SK-N-SH (cell line): Measurements from ENCODE around the gene PIANP. TPM values are rescaled to one million over a fixed set of nuclear protein-coding genes. Genes with fewer than 3 reads are reported as not detected.

Experiments
- CTCF ChIA-PET: fragments of 300-600, 350-600 bp; formaldehyde crosslinking; extraction: SDS; loops from one replicate; lab custom pipeline; 2021; lab: Yijun Ruan, JAX
- POLR2A ChIA-PET: fragments of 350-600 bp; sonication (Branson Sonifier 250); formaldehyde crosslinking; extraction: SDS; loops from one replicate; lab custom pipeline; 2020; ENCODE audit warnings: antibody characterized with exemption, inconsistent platforms; lab: Yijun Ruan, JAX
- DNase-seq: peaks from one replicate; pipeline ENCODE4 v3.0.0; 2012
- H2AFZ ChIP-seq: fragments of 200-600 bp; sonication (generic); 2 replicates; pipeline ENCODE4 v1.8.1; 2016; ENCODE audit warnings: antibody characterized with exemption, mild to moderate bottlenecking, low read depth
- H3F3A ChIP-seq: fragments of 200-600 bp; sonication (generic); replicated peaks from 2 replicates; pipeline ENCODE3; 2016; ENCODE audit warnings: antibody characterized with exemption, mild to moderate bottlenecking; ENCODE audit not compliant: insufficient read depth
- H3K27ac ChIP-seq, 2 experiments: fragments of 200-500 bp in 1 of 2; fragments of 200-600 bp in 1 of 2; sonication (Bioruptor generic) in 1 of 2; sonication (generic), shearing (Covaris generic) in 1 of 2; 2 replicates each; pipeline versions ENCODE4 v1.5.1 to v1.6.1; 2014 to 2016; ENCODE audit warnings: low read depth in 2 of 2, inconsistent platforms in 1 of 2, low read length in 1 of 2, mild to moderate bottlenecking in 1 of 2, mixed read lengths in 1 of 2
- H3K27me3 ChIP-seq: fragments of 200-600 bp; sonication (generic), shearing (Covaris generic); 2 replicates; pipeline ENCODE4 v1.6.1; 2016; ENCODE audit warnings: mixed run types; ENCODE audit not compliant: insufficient read depth
- H3K36me3 ChIP-seq, 2 experiments: fragments of 200-500 bp in 1 of 2; fragments of 200-600 bp in 1 of 2; sonication (Bioruptor generic) in 1 of 2; sonication (generic) in 1 of 2; replicated peaks in 1 of 2; 2 replicates each; pipeline versions ENCODE3 to v1.5.1; 2014 to 2016; ENCODE audit warnings: low read length in 1 of 2, mild to moderate bottlenecking in 1 of 2; ENCODE audit not compliant: insufficient read depth in 2 of 2, control insufficient read depth in 1 of 2
- H3K4me1 ChIP-seq, 2 experiments: fragments of 200-500 bp in 1 of 2; fragments of 200-600 bp in 1 of 2; sonication (Bioruptor generic) in 1 of 2; sonication (generic), shearing (Covaris generic) in 1 of 2; 2 replicates each; pipeline versions ENCODE4 v1.5.1 to v1.6.1; 2014 to 2016; ENCODE audit warnings: low read depth in 1 of 2, low read length in 1 of 2, mixed run types in 1 of 2; ENCODE audit not compliant: insufficient read depth in 2 of 2, control insufficient read depth in 1 of 2
- H3K4me2 ChIP-seq: fragments of 200-600 bp; sonication (generic), shearing (Covaris generic); 2 replicates; pipeline ENCODE4 v1.6.1; 2017; ENCODE audit warnings: mixed run types
- H3K4me3 ChIP-seq, 2 experiments: fragments of 200-500 bp in 1 of 2; fragments of 200-600 bp in 1 of 2; sonication (Bioruptor generic) in 1 of 2; sonication (generic), shearing (Covaris generic) in 1 of 2; 2 replicates each; pipeline versions ENCODE4 v1.5.1 to v1.8.1; 2014 to 2016; ENCODE audit warnings: low read depth in 2 of 2, inconsistent platforms in 1 of 2, low read length in 1 of 2, mild to moderate bottlenecking in 1 of 2, mixed read lengths in 1 of 2, moderate library complexity in 1 of 2
- H3K79me2 ChIP-seq: fragments of 200-600 bp; sonication (generic); 2 replicates; pipeline ENCODE4 v1.8.1; 2017; ENCODE audit warnings: mild to moderate bottlenecking; ENCODE audit not compliant: insufficient read depth
- H3K9ac ChIP-seq: fragments of 200-600 bp; sonication (generic); 2 replicates; pipeline ENCODE4 v1.6.1; 2017; ENCODE audit warnings: mixed run types
- H3K9me2 ChIP-seq: fragments of 200-600 bp; sonication (generic); 2 replicates; pipeline ENCODE4 v1.6.1; 2017; ENCODE audit warnings: mixed run types
- H3K9me3 ChIP-seq: fragments of 200-600 bp; sonication (generic); 2 replicates; pipeline ENCODE4 v1.6.1; 2017; ENCODE audit warnings: mixed run types, mild to moderate bottlenecking, moderate library complexity
- H4K20me1 ChIP-seq: fragments of 200-600 bp; sonication (generic); 2 replicates; pipeline ENCODE4 v1.6.1; 2017; ENCODE audit warnings: mild to moderate bottlenecking, mixed run types; ENCODE audit not compliant: insufficient read depth
- CTCF ChIP-seq: fragments of 200-600 bp; sonication (generic); IDR thresholded peaks from 2 replicates; pipeline ENCODE4 v1.6.1; 2017; ENCODE audit warnings: antibody characterized with exemption, mild to moderate bottlenecking, moderate library complexity
- EP300 ChIP-seq, 2 experiments: IDR thresholded peaks; 2 replicates each; pipeline versions ENCODE4 v1.4.0 to v1.6.1; 2012; ENCODE audit warnings: borderline replicate concordance in 1 of 2, low read depth in 1 of 2, low read length in 1 of 2
- EZH2phosphoT487 ChIP-seq: fragments of 200-600 bp; sonication (generic); IDR thresholded peaks from 2 replicates; pipeline ENCODE4 v1.6.1; 2017; ENCODE audit warnings: low read depth, mixed run types, mild to moderate bottlenecking, antibody characterized with exemption, moderate library complexity, borderline replicate concordance
- FOXM1 ChIP-seq: IDR thresholded peaks from 2 replicates; pipeline ENCODE4 v1.4.0; 2012; ENCODE audit warnings: low read depth, mild to moderate bottlenecking
- GATA2 ChIP-seq: sonication (generic); formaldehyde crosslinking; IDR thresholded peaks from 2 replicates; pipeline ENCODE4 v1.5.0; 2020; ENCODE audit warnings: mild to moderate bottlenecking, missing genetic modification reagents
- JUND ChIP-seq: IDR thresholded peaks from 2 replicates; pipeline ENCODE4 v1.4.0; 2012
- MAX ChIP-seq: IDR thresholded peaks from 2 replicates; pipeline ENCODE4 v1.4.0; 2012; ENCODE audit warnings: low read depth
- MEF2A ChIP-seq: IDR thresholded peaks from 2 replicates; pipeline ENCODE4 v1.4.0; 2012; ENCODE audit warnings: low read depth, borderline replicate concordance
- NFIC ChIP-seq: IDR thresholded peaks from 2 replicates; pipeline ENCODE4 v1.4.0; 2012; ENCODE audit warnings: borderline replicate concordance
- PBX3 ChIP-seq: IDR thresholded peaks from 2 replicates; pipeline ENCODE4; 2012
- REST ChIP-seq: IDR thresholded peaks from 2 replicates; pipeline ENCODE4 v1.6.1; 2012; ENCODE audit warnings: mild to moderate bottlenecking, low read depth, low read length, moderate library complexity
- RXRA ChIP-seq: IDR thresholded peaks from 2 replicates; pipeline ENCODE4 v1.4.0; 2012; ENCODE audit warnings: low read depth, mild to moderate bottlenecking, borderline replicate concordance
- SMC3 ChIP-seq: IDR thresholded peaks from 2 replicates; pipeline ENCODE4 v1.6.1; 2012; ENCODE audit warnings: low read depth, low read length, improper control_type of control experiment
- TEAD4 ChIP-seq: IDR thresholded peaks from 2 replicates; pipeline ENCODE4 v1.4.0; 2012; ENCODE audit warnings: mild to moderate bottlenecking, borderline replicate concordance; ENCODE audit not compliant: insufficient read depth
- USF1 ChIP-seq: IDR thresholded peaks from 2 replicates; pipeline ENCODE4 v1.4.0; 2012; ENCODE audit warnings: low read depth, borderline replicate concordance
- ZBTB33 ChIP-seq: IDR thresholded peaks from 2 replicates; pipeline ENCODE4 v1.4.0; 2012; ENCODE audit warnings: low read depth, borderline replicate concordance
- WGBS: methylation state at CpG from one replicate; pipeline ENCODE4 v1.1.6; 2017; ENCODE audit warnings: low lambda C conversion rate; 5-methylcytosine and 5-hydroxymethylcytosine counted together
- polyA plus RNA-seq, 3 experiments: library from polyadenylated mRNA; depleted of rRNA; stranded (reverse); fragments of >200 nt; gene quantifications; 2 replicates each; pipeline ENCODE4 v1.2.3, GENCODE V29; 2012

PIANP gene
- polyA plus RNA-seq, 1 of the 3 experiments (the other 2 are of a cell fraction) = 9.9 TPM

GRCh38 chr12:6725350-6725749, 24.7 kb upstream of the PIANP start:
- ChIA-PET POLR2A (interaction anchor here (0.6 to 2.6 kb wide), 3 partner anchors 28 to 42 kb away, joined by 3 to 24 read pairs (median 3); partner anchors contain the start of genes MLF2 and ZNF384), CTCF (interaction anchor here (1.1 to 2.1 kb wide), 7 partner anchors 8 to 144 kb away, joined by 3 to 9 read pairs (median 4); partner anchors contain the start of gene MLF2)
- Histone ChIP-seq H3K9me2 (no peaks in the 10 kb centered on the region), H3K4me3 (no peak overlapping the region; a peak in 1 of 4 replicates), H2AFZ (no peak overlapping the region)
- DNase-seq = no peak
- TF ChIP-seq USF1 (no peak), SMC3 (no peak), MAX (no peak), PBX3 (no peak), FOXM1 (no peak), EZH2phosphoT487 (no peak), REST (no peak), MEF2A (no peak), EP300 (IDR thresholded peaks at IDR 0.05; ENCODE audit: borderline replicate concordance in 1 of 2, low read depth in 1 of 2, low read length in 1 of 2) (no peak), ZBTB33 (no peak), RXRA (no peak), GATA2 (CRISPR knock-in tag) (no peak), CTCF (no peak), JUND (no peak), TEAD4 (no peak), NFIC (no peak)
- TF ChIP-seq, all 33 proteins: peak for 0
- H3K79me2 ChIP-seq = peaks cover 17% of the 10 kb centered on the region; the same call in 1 of the 2 replicates
- H3K9me3 ChIP-seq = no peaks in the 10 kb centered on the region
- H3K4me2 ChIP-seq = peak overlapping the region; percentile 86
- no peaks in the 10 kb centered on the region for H3K27me3 ChIP-seq
- no peak overlapping the region for H3K27ac ChIP-seq
- 95% methylated on average over 7 of the region's 7 CpGs for WGBS
- no peak overlapping the region for H3K9ac ChIP-seq
- no peaks in the 10 kb centered on the region for H4K20me1 ChIP-seq
- peaks cover 9 to 30% of the 10 kb centered on the region in 2 experiments for H3K36me3 ChIP-seq
- H3K4me1 ChIP-seq = peaks cover 0 to 9% of the 10 kb centered on the region in 2 experiments; a peak in 1 of 4 replicates
- H3F3A ChIP-seq = peaks cover 17% of the 10 kb centered on the region
